OCI-LY1 (cell line): ENCODE results near the gene CACUL1.

Experiments
- H2AFZ ChIP-seq: fragments of 200-600 bp; sonication (generic), shearing (Covaris generic); 2 replicates; pipeline ENCODE4 v1.6.0; 2014; ENCODE audit warnings: antibody characterized with exemption, mild to moderate bottlenecking, low read length
- H3F3A ChIP-seq: fragments of 200-600 bp; sonication (generic), shearing (Covaris generic); 2 replicates; pipeline ENCODE4 v1.6.0; 2014; ENCODE audit warnings: mild to moderate bottlenecking, antibody characterized with exemption, low read length, moderate library complexity; ENCODE audit not compliant: insufficient read depth
- H3K27ac ChIP-seq: fragments of 200-600 bp; sonication (generic); 2 replicates; pipeline ENCODE4 v1.5.1; 2014; ENCODE audit warnings: low read length, mixed run types, mild to moderate bottlenecking, low read depth; ENCODE audit not compliant: poor library complexity, severe bottlenecking
- H3K27me3 ChIP-seq: fragments of 200-600 bp; sonication (generic); 2 replicates; pipeline ENCODE4 v1.6.0; 2014; ENCODE audit warnings: antibody characterized with exemption, mild to moderate bottlenecking, low read length, moderate library complexity; ENCODE audit not compliant: insufficient read depth
- H3K36me3 ChIP-seq: fragments of 200-600 bp; sonication (generic); 2 replicates; pipeline ENCODE4 v1.6.1; 2014; ENCODE audit warnings: mild to moderate bottlenecking, antibody characterized with exemption, low read length, moderate library complexity, mixed read lengths; ENCODE audit not compliant: insufficient read depth
- H3K4me1 ChIP-seq: fragments of 200-600 bp; sonication (generic); 2 replicates; pipeline ENCODE4 v1.5.1; 2014; ENCODE audit warnings: mild to moderate bottlenecking, low read length, moderate library complexity; ENCODE audit not compliant: insufficient read depth, severe bottlenecking
- H3K4me2 ChIP-seq: fragments of 200-600 bp; sonication (generic), shearing (Covaris generic); 2 replicates; pipeline ENCODE4 v1.6.1; 2014; ENCODE audit warnings: low read length
- H3K4me3 ChIP-seq: fragments of 200-600 bp; sonication (generic); 2 replicates; pipeline ENCODE4 v1.5.1; 2014; ENCODE audit warnings: low read length, low read depth, mild to moderate bottlenecking, mixed read lengths; ENCODE audit not compliant: poor library complexity, severe bottlenecking
- H3K79me2 ChIP-seq: fragments of 200-600 bp; shearing (Covaris generic); 2 replicates; pipeline ENCODE4 v1.6.1; 2016; ENCODE audit warnings: mixed run types, low read length, mixed read lengths; ENCODE audit not compliant: insufficient read depth
- H3K9ac ChIP-seq: fragments of 200-600 bp; sonication (generic), shearing (Covaris generic); 2 replicates; pipeline ENCODE4 v1.6.1; 2014; ENCODE audit warnings: mild to moderate bottlenecking, low read length, mixed read lengths
- H3K9me2 ChIP-seq: fragments of 200-600 bp; sonication (generic), shearing (Covaris generic); 2 replicates; pipeline ENCODE4 v1.6.1; 2014; ENCODE audit warnings: low read depth, mild to moderate bottlenecking, low read length, mixed read lengths
- H3K9me3 ChIP-seq: fragments of 200-600 bp; shearing (Covaris generic); 2 replicates; pipeline ENCODE4 v1.6.1; 2014; ENCODE audit warnings: low read length, mixed read lengths
- H4K20me1 ChIP-seq: fragments of 200-600 bp; sonication (generic), shearing (Covaris generic); 2 replicates; pipeline ENCODE4 v1.6.0; 2016; ENCODE audit warnings: mild to moderate bottlenecking, low read length; ENCODE audit not compliant: insufficient read depth
- EZH2 ChIP-seq: fragments of 200-600 bp; sonication (generic), shearing (Covaris generic); IDR thresholded peaks from 2 replicates; pipeline ENCODE4 v1.8.0; 2017; ENCODE audit warnings: borderline replicate concordance, mixed run types, mild to moderate bottlenecking, antibody characterized with exemption, low read length, moderate library complexity, mixed read lengths
- TF ChIP-seq, protein P1 (sequence below): fragments of 200-600 bp; sonication (generic), shearing (Covaris generic); IDR thresholded peaks from 2 replicates; pipeline ENCODE4 v1.5.1; 2017; ENCODE audit warnings: mild to moderate bottlenecking, antibody characterized with exemption, low read length, moderate library complexity, mixed read lengths

CACUL1 gene

GRCh38 chr10:118763202-118763988, 8.6 kb upstream of the CACUL1 start:
- Histone ChIP-seq H3K9me3 (no peaks in the 10 kb centered on the region), H3K27me3 (peaks cover 4% of the 10 kb centered on the region; the same call in 1 of the 2 replicates), H3K4me3 (no peak overlapping the region), H2AFZ (no peak overlapping the region), H4K20me1 (no peaks in the 10 kb centered on the region), H3K4me2 (no peak overlapping the region), H3K27ac (no peak overlapping the region), H3K9me2 (no peaks in the 10 kb centered on the region), H3F3A (no peaks in the 10 kb centered on the region), H3K79me2 (no peaks in the 10 kb centered on the region), H3K4me1 (no peaks in the 10 kb centered on the region), H3K36me3 (no peaks in the 10 kb centered on the region), H3K9ac (no peak overlapping the region)
- TF ChIP-seq EZH2: no peak
- TF ChIP-seq, protein P1, sequence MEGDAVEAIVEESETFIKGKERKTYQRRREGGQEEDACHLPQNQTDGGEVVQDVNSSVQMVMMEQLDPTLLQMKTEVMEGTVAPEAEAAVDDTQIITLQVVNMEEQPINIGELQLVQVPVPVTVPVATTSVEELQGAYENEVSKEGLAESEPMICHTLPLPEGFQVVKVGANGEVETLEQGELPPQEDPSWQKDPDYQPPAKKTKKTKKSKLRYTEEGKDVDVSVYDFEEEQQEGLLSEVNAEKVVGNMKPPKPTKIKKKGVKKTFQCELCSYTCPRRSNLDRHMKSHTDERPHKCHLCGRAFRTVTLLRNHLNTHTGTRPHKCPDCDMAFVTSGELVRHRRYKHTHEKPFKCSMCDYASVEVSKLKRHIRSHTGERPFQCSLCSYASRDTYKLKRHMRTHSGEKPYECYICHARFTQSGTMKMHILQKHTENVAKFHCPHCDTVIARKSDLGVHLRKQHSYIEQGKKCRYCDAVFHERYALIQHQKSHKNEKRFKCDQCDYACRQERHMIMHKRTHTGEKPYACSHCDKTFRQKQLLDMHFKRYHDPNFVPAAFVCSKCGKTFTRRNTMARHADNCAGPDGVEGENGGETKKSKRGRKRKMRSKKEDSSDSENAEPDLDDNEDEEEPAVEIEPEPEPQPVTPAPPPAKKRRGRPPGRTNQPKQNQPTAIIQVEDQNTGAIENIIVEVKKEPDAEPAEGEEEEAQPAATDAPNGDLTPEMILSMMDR: no peak

- Histone ChIP-seq H2AFZ (no peak overlapping the region), H3K4me2 (no peak overlapping the region), H3K9me2 (no peaks in the 10 kb centered on the region), H3K79me2 (no peaks in the 10 kb centered on the region), H3K36me3 (no peaks in the 10 kb centered on the region), H3F3A (no peaks in the 10 kb centered on the region), H3K4me1 (peaks cover 9% of the 10 kb centered on the region), H4K20me1 (no peaks in the 10 kb centered on the region), H3K27me3 (peaks cover 4% of the 10 kb centered on the region; the same call in 1 of the 2 replicates), H3K9me3 (no peaks in the 10 kb centered on the region), H3K27ac (no peak overlapping the region), H3K9ac (no peak overlapping the region), H3K4me3 (no peak overlapping the region)
- TF ChIP-seq, protein P1: no peak
- no peak for TF ChIP-seq EZH2
Measured at GRCh38 chr10:118760265-118760664, 5.5 kb upstream of the CACUL1 start.

DNA sequence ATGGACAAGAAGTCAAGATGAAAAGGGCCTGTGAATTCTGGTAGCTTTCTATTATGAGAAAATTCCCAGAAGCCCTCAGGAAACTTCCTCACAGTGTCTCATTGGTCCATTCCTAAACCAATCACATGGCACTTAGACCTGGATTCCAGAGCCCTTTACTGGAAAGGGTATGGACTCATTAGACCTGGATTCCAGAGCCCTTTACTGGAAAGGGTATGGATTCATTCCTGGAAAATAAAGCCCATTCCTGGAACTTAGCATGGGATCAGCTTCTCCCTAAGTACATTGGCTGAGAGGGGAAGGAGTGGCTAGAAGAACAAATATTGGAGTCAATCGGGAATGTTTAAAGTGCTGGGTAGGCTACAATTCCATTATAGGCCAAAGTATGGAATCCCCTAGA, 3.7 kb upstream of the CACUL1 start:
- Histone ChIP-seq H3K9me2 (no peaks in the 10 kb centered on the region), H3K4me1 (peaks cover 9% of the 10 kb centered on the region), H3K9me3 (no peaks in the 10 kb centered on the region), H3K9ac (no peak overlapping the region), H3K27me3 (peaks cover 4% of the 10 kb centered on the region; the same call in 1 of the 2 replicates), H2AFZ (no peak overlapping the region), H4K20me1 (no peaks in the 10 kb centered on the region), H3F3A (no peaks in the 10 kb centered on the region), H3K79me2 (peaks cover 10% of the 10 kb centered on the region), H3K4me3 (no peak overlapping the region), H3K27ac (no peak overlapping the region), H3K36me3 (no peaks in the 10 kb centered on the region; the same call in 1 of the 2 replicates), H3K4me2 (no peak overlapping the region)
- TF ChIP-seq, protein P1: no peak
- no peak for TF ChIP-seq EZH2
